Prostate gland (tissue), 2 donors: ENCODE measurements around the gene SERPINB6.

Experiments
- POLR2A ChIP-seq: fragments of 450-650 bp; IDR thresholded peaks from one replicate; pipeline ENCODE4 v1.6.1; 2016; ENCODE audit warnings: antibody characterized with exemption, mild to moderate bottlenecking
- TF ChIP-seq, protein P1 (sequence below), 4 experiments: fragments of 200-600 bp in 2 of 4; fragments of 450-650 bp in 2 of 4; sonication (generic) in 2 of 4; IDR thresholded peaks; 1 replicate in 3 of 4; 2 replicates in 1 of 4; pipeline ENCODE4 v1.5.1; 2016 to 2019; ENCODE audit warnings: antibody characterized with exemption in 4 of 4, mild to moderate bottlenecking in 2 of 4, moderate library complexity in 2 of 4

DNA sequence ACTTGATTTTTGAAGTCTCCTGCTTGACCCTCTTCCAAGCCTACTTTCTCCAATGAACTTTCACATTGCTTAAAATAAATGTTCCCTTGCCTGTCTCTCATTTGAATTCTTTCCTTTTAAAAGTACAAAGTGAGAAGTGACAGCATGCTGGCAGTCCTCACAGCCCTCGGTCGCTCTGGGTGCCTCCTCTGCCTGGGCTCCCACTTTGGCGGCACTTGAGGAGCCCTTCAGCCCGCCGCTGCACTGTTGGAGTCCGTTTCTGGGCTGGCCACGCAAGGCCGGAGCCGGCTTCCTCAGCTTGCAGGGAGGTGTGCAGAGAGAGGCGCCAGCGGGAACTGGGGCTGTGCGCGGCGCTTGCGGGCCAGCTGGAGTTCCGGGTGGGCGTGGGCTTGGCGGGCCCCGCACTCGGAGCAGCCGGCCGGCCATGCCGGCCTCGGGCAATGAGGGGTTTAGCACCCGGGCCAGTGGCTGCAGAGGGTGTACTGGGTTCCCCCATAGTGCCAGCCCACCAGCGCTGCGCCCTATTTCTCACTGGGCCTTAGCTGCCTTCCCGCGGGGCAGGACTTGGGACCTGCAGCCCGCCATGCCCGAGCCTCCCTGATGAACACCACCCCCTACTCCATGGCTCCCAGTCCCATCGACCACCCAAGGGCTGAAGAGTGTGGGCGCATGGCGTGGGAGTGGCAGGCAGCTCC, 31.9 kb downstream of the SERPINB6 start:
- TF ChIP-seq, protein P1, sequence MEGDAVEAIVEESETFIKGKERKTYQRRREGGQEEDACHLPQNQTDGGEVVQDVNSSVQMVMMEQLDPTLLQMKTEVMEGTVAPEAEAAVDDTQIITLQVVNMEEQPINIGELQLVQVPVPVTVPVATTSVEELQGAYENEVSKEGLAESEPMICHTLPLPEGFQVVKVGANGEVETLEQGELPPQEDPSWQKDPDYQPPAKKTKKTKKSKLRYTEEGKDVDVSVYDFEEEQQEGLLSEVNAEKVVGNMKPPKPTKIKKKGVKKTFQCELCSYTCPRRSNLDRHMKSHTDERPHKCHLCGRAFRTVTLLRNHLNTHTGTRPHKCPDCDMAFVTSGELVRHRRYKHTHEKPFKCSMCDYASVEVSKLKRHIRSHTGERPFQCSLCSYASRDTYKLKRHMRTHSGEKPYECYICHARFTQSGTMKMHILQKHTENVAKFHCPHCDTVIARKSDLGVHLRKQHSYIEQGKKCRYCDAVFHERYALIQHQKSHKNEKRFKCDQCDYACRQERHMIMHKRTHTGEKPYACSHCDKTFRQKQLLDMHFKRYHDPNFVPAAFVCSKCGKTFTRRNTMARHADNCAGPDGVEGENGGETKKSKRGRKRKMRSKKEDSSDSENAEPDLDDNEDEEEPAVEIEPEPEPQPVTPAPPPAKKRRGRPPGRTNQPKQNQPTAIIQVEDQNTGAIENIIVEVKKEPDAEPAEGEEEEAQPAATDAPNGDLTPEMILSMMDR (IDR thresholded peaks at IDR 0.05): no peak
- TF ChIP-seq POLR2A: no peak
